Endometrial microvascular endothelial cells (primary cell): ENCODE measurements around the gene CD300LB. TPM values are rescaled to one million over a fixed set of nuclear protein-coding genes. Genes with fewer than 3 reads are reported as not detected.
"Not testable (repeated sequence)": the region's sequence is repeated elsewhere in the genome, so short reads cannot be mapped to it uniquely, and the experiment has no call there.

Experiments used
- in situ Hi-C: cut with HindIII; loops from 2 replicates; pipeline ENCODE4 v1.10.0; 2017; ENCODE audit warnings: low sequenced_read_pairs, low pct_unique_long_range_greater_than_20kb; ENCODE audit errors: inconsistent ontology term
- total RNA-seq: library from RNA; depleted of rRNA; stranded (reverse); fragments of >200 nt; gene quantifications from one replicate; pipeline ENCODE4 v1.2.3, GENCODE V29; 2015; ENCODE audit errors: inconsistent ontology term

The CD300LB gene
- total RNA-seq, 1 donor from 2014 or later, result not detected

DNA sequence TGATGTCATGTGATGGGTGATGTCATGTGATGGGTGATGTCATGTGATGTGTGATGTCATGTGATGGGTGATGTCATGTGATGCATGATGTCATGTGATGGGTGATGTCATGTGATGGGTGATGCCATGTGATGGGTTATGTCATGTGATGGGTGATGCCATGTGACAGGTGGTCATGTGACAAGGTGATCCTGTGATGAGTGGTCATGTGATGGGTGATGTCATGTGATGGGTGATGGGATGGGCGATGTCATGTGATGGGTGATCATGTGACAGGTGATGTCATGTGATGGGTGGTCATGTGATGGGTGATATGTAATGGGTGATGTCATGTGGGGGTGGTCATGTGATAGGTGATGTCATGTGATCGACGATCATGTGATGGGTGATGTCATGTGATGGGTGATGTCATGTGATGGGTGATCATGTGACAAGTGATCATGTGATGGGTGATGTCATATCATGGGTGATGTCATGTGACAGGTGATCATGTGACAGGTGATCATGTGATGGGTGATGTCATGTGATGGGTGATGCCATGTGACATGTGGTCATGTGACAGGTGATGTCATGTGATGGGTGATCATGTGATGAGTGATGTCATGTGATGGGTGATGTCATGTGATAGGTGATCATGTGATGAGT lies 17.2 kb downstream of the CD300LB start:
- in situ Hi-C loops, result no loop called here

DNA sequence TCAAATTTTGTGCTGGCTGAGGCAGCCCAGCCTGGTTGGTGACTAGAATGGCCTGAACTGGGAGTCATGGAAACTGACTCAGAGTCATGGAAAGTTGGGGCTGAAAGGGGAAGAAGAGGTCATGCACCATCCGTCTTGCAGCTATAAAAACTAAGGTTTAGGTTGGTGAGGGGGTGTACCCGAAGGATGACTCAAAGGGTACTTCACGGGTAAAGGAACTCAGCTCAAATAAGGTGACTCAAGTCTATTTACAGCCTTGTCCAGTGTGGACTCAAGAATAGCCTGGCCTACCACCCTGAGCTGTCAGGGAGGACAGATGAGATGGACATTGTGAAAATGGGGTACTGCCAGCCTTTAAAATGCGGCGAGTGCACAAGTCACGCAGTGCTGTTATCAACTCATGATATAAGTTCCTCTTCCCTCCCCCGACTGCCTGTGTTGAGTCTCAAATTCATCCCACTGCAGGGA lies 18.6 kb downstream of the CD300LB start:
- in situ Hi-C loops, result no loop called here

DNA sequence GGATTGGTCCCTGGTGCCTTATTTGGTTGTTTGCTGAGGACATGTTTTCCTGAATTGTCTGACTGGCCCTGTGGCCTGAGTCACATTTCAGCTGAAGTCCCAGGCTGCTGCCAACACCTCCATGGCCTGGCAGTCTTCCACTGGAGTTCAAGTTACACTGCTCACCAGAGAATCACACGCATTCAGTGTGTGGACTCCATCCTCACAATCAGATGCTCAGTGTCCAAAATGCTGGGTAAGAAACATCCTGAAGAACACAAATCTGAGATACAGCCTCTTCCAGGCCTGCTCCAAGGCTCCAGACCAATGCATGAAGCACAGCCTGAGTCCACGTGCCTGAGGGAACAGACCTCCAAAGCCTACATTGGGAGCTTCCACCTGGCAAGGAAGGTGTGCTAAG lies 19.2 kb downstream of the CD300LB start:
- in situ Hi-C loops, result no loop called here

- in situ Hi-C loops, result no loop called here
Measured at GRCh38 chr17:74508156-74508555, 23.1 kb downstream of the CD300LB start.

- in situ Hi-C loops, result not testable (repeated sequence)
Measured at GRCh38 chr17:74503949-74504348, 27.3 kb downstream of the CD300LB start.

DNA sequence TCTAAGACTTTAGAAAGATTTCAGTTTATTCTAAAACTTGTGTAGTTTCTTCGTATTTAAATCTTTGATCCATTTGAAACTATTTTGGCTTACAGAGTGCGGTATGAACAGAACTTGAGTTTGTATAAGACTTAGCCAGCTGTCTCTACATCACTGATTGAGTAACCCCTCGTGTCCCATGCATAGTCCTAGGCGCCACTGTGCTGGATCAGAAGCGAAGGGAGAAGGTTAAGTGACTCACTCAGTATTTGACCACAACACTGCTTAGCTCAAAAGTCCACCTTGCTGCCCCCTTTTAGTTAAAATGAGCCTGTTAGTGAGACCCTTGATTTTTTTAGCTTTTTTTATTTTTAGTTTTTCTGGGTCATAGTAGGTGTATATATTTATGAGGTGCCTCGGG lies 28.4 kb downstream of the CD300LB start:
- in situ Hi-C loops, result no loop called here

- in situ Hi-C loops, result no loop called here
Measured at GRCh38 chr17:74499992-74500391, 31.3 kb downstream of the CD300LB start.

DNA sequence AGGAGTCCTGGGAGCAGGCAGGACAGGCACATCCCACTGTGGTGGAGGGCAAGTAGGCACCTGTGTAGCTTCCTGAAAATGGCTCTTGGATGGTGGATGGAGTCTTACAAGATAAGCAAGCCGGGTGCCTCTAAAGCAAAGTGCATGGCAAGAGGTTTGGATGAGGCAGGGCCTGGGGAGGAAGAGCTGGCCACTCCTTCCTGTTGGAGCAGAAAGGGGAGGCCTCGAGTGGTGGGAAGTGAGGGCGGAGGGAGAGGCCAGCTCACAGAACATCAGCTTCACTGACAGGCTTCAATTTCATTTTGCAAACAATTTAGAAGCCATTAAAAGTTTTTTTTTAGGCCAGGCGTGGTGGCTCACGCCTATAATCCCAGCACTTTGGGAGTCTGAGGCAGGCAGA lies 33.8 kb downstream of the CD300LB start:
- in situ Hi-C loops, result no loop called here

- in situ Hi-C loops, result no loop called here
Measured at GRCh38 chr17:74493331-74493833, 37.9 kb downstream of the CD300LB start.

- in situ Hi-C loops, result no loop called here
Measured at GRCh38 chr17:74491626-74492025, 39.6 kb downstream of the CD300LB start.

- in situ Hi-C loops, result no loop called here
Measured at GRCh38 chr17:74490716-74491115, 40.6 kb downstream of the CD300LB start.

GRCh38 chr17:74488276-74488675 lies 43.0 kb downstream of the CD300LB start:
- in situ Hi-C loops, result not testable (repeated sequence)

GRCh38 chr17:74485841-74486240 lies 45.4 kb downstream of the CD300LB start:
- in situ Hi-C loops, result no loop called here

GRCh38 chr17:74485022-74485743 lies 46.1 kb downstream of the CD300LB start:
- in situ Hi-C loops, result no loop called here

GRCh38 chr17:74484066-74484465 lies 47.2 kb downstream of the CD300LB start:
- in situ Hi-C loops, result no loop called here

- in situ Hi-C loops, result no loop called here
Measured at GRCh38 chr17:74481621-74482020, 49.7 kb downstream of the CD300LB start.

DNA sequence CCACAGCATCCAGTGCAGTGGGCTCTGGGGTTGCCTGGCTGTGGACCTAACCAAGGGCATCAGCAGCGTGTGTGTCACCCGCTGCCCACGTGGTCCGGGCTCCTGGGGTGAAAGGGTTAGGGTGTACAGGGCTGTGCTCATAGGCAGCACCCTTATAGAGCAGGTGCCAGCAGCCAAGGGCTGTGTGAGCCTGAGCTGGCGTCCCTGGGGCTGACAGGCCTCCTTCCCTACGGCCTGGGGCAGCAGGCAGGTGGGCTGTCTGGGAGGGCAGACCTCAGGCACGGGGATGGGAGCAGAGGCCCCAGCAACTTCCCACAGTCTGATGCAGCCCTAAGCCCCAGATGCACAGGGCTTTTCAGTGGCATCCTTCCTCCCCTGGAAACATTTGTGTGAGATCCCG lies 51.0 kb downstream of the CD300LB start:
- in situ Hi-C loops, result no loop called here

DNA sequence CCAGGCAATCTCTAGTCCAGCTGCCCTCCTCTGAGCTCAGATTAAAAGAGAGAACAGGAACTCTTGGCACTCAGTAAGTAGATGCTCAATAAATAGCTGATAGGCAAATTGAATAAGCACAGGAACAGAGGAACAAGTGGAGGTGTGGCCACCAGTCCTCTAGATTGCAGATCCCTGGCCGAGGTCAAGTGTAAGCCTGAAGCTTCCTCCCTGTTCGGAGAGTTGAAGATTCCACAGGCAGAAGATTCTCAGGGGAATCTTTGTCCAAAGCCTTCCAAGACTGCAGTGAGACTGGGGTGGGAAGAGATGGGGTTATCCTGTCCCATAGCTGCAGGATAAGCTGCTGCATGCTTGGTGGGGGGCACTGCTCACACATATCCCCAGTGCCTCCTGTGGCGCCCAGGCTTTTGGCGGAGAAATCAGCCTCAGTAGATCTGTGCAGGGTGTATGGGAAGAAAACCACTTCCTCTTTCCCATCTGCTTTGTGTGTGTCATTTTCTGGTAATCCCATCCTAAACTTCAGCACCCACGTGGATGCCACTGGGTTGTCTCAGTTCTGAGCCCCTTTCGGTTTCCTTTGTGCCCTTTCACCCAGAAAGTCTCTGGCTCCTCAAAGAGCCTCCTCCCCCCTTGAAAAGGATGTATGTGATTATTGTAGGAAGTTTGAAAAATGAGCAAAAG lies 52.7 kb downstream of the CD300LB start:
- in situ Hi-C loops, result no loop called here

- in situ Hi-C loops, result no loop called here
Measured at GRCh38 chr17:74477411-74477810, 53.9 kb downstream of the CD300LB start.

GRCh38 chr17:74475189-74475588 lies 56.1 kb downstream of the CD300LB start:
- in situ Hi-C loops, result no loop called here
